Left colon (tissue), 2 donors: ENCODE results near the gene GLG1. TPM values are rescaled to one million over a fixed set of nuclear protein-coding genes. Genes with fewer than 3 reads are reported as not detected.
A peak's percentile ranks its signal among the peaks of the same experiment; 100 is the strongest.
"Not testable (repeated sequence)": the region's sequence is repeated elsewhere in the genome, so short reads cannot be mapped to it uniquely, and the experiment has no call there.

ENCODE experiments used
- ATAC-seq: fragments of 200-7000 bp; cut with Tn5 transposase; one replicate; pipeline ENCODE4 v1.9.1; 2020; ENCODE audit warnings: mild to moderate bottlenecking, moderate library complexity
- DNase-seq, 2 donors: peaks; one replicate each; pipeline ENCODE4 v3.0.0-alpha.2; 2020
- intact Hi-C, 2 donors: fragments of 100-400 bp; cut with DNase I in 1 of 2; cut with micrococcal nuclease in 1 of 2; formaldehyde crosslinking; loops; one replicate each; pipeline versions ENCODE4 v1.11.2 to v1.14.0; 2022; cut with DNase I, micrococcal nuclease
- total RNA-seq, 2 donors: library from RNA; stranded (reverse); fragmentation: NEBNext Ultra II Directional; extraction: Animal tissue kit (Norgen Biotek cat#: 25700); gene quantifications; one replicate each; pipeline ENCODE4 v1.2.1, GENCODE V29; 2021
- donor health status: DM: no; HTN: no; CAD: no.
- donor health status: DM: yes; HTN: yes; CAD: no.

GLG1 gene
- total RNA-seq, 2 donors from 2014 or later = 97.1 to 99.5 TPM

GRCh38 chr16:74425751-74426150, 181.2 kb downstream of the GLG1 start:
- DNase-seq, intact Hi-C loops, ATAC-seq: not testable (repeated sequence)

GRCh38 chr16:74423721-74424120, 183.2 kb downstream of the GLG1 start:
- DNase-seq, intact Hi-C loops, ATAC-seq: not testable (repeated sequence)

DNA sequence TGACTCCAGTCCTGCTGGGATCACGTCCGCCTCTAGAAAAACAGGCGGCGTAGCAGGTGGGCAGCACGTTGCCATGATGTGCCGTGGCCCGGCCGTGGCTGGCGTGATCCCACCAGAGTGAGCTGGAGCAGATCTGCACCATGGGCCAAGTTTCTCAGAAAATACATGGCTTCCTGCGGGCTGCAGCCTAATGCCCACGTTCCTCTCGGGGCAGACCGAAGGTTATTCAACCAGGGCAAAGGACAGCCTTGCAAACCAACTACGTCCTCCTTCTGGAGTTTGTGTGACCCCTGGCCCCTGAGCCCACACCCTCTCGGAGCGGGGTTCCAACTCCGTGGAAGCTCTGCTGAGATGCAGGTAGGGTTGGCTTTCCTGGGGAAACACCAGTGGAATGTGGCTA, 184.8 kb downstream of the GLG1 start:
- DNase-seq, ATAC-seq, intact Hi-C loops: not testable (repeated sequence)

GRCh38 chr16:74421482-74421785, 185.5 kb downstream of the GLG1 start:
- intact Hi-C loops, ATAC-seq, DNase-seq: not testable (repeated sequence)

DNA sequence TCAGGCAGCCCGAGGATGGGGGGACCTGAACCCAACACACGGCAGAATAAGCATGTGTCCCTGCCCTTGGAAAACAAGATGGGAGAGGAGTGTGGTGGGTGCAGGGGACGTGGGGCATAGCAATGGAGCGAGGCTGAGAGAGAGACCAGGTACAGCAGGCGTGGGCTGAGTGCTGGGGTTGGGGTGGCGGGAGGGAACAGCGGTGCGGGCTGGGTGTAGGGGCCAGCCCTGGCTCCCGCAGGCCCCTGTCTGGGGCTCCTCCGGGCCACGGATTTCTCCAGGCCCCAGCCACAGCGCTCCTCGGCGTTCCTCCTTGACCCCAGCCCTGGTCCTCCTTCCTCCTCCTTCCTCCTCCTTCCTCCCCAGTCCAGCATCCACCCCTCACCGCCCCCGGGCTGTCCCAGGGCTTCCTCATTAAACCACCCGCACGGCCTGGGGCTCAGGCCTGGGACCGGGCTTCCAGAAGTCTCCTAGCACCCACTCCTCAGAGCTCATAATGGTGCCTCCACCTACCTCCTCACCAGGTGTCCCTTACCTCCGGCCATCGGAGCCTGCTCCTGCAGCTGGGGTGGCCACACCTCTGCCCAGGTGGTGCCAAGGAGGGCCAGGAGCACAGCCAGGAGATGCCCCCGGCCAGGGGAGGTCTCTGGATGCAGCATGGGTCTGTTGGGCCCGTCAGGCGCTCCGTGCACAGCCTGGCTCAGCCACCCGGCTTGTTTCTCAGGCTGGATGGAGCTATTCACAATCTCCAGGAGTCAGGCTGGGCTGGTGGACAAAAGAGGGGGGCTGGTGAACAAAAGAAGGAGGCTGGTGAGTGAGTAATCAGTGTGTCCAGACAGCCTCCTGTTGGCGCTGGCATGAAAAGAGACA, 186.1 kb downstream of the GLG1 start, which contains the start of gene CLEC18B:
Gene CLEC18B, minus strand, starts transcription at position 867 of the 870 bp plus-strand sequence. Its CDS starts 208 bp downstream, at position 659.
- DNase-seq, ATAC-seq, intact Hi-C loops: not testable (repeated sequence)

GRCh38 chr16:74419811-74420210, 187.1 kb downstream of the GLG1 start:
- DNase-seq, intact Hi-C loops, ATAC-seq: not testable (repeated sequence)

DNA sequence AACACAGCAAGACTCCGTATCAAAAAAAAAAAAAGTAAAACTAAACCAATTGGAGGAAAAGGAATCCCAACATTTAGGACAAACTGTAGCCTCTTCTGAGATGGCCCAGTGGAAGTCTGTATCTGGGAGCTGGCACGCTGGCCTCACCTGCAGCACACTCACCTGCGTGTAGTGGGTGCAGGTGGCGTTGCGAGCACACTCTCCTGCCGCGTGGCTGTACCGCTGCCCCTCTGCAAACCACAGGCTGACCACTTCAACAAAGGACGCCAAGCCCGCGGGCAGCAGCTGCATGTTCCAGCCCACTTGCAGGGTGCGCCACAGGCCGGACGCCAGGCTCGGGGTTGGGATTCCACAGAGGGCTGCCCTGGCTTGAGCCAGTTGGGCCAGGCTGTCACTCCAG, 189.0 kb downstream of the GLG1 start:
- intact Hi-C loops, ATAC-seq, DNase-seq: not testable (repeated sequence)

- DNase-seq, intact Hi-C loops, ATAC-seq: not testable (repeated sequence)
Measured at GRCh38 chr16:74413920-74414319, 193.0 kb downstream of the GLG1 start.

DNA sequence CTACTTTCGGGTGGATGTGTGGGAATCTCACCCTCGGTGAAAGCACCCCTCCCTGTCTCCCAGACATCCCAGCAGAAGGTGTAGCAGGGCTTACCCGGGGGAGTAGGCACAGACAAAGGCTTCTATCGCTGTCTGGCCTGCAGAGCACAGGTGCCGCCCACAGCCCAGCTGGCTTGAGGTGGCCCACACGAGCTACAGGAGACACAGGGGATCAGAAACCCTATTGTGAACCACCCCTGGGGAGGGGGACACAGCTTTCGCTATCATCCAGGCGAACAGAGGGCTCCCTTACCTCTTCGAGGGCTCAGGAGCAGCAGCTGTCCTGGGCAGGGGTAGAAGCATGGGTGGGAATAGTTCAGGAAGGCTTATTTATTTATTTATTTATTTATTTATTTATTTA, 193.4 kb downstream of the GLG1 start:
- intact Hi-C loops, ATAC-seq, DNase-seq: not testable (repeated sequence)

DNA sequence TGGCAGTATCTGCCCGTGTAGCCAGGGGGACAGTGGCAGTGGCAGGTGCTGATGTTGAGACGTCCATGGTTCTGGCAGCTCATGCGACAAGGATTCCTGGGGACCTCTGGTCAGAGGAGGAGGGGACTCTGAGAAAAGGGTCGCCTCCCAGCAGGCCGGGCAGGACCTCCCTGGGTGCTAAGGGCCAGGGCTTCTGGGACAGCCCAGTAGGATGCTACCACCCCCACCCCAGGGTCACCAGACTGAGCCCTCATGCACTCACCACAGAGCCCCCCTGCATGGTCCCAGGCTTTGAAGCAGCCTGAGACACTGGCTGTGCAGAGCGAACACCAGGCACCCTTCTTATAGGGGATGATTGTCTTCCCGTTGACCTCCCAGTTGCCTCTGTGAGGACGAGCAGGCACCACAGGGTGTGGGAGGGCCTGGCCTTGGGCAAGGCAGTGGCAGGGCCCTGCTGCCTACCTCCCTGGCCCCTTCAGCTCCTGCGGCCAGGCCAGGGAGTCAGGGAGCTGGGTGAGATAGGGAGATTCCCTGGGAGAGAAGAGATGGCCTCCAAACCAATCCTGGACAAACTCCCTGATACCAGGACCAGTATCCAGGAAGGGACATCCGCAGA, 194.0 kb downstream of the GLG1 start:
- ATAC-seq, intact Hi-C loops, DNase-seq: not testable (repeated sequence)

DNA sequence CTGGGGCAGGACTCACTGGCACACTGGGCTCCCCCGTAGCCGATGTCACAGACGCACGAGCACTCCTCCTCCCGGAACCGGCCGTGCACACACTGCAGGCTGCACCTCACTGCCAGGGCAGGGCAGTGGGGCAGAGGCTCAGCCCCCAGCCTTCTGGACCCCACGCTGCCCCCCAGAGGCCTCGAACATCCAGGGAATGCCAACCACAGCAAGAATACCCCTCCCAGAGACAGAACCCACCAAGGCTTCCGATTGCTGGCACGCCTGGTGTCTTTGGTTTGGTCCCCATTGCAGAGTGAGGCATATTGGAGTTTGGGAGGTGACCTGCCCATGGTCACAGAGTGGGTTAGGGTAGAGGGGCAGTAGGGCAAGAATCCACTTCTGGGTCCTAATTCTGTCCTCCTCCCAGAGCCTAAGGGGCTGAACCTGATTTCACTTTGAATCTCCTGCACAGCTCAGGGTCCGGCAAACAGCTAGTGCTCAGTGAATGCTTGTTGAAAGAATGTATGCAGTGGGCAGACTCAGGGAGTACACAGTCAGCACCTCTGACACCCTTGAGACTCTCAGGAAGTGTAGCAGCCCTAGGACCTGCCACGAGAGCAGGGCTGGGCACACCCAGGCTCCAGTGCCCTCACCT, 194.7 kb downstream of the GLG1 start:
- DNase-seq, ATAC-seq, intact Hi-C loops: not testable (repeated sequence)

DNA sequence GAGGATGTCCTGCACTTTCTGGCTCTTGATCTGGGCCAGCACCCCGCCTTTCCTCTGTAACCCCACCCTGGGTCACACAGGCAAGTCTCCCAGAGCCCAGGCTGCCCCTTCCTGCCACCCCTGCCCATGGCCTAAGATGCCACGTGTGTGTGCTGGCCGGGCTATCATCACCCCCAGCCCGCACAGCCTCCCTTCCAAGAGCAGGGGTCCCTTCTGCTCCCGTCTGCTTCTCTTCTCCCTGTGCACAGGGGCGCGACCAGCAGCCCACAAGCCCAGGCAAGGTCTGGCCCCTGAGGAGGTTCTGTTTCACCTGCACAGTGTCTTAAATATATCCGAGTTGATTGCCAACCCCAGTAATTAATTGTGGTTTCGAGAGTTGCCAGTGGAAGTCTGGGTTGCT, 195.9 kb downstream of the GLG1 start:
- intact Hi-C loops = not testable (repeated sequence)

DNA sequence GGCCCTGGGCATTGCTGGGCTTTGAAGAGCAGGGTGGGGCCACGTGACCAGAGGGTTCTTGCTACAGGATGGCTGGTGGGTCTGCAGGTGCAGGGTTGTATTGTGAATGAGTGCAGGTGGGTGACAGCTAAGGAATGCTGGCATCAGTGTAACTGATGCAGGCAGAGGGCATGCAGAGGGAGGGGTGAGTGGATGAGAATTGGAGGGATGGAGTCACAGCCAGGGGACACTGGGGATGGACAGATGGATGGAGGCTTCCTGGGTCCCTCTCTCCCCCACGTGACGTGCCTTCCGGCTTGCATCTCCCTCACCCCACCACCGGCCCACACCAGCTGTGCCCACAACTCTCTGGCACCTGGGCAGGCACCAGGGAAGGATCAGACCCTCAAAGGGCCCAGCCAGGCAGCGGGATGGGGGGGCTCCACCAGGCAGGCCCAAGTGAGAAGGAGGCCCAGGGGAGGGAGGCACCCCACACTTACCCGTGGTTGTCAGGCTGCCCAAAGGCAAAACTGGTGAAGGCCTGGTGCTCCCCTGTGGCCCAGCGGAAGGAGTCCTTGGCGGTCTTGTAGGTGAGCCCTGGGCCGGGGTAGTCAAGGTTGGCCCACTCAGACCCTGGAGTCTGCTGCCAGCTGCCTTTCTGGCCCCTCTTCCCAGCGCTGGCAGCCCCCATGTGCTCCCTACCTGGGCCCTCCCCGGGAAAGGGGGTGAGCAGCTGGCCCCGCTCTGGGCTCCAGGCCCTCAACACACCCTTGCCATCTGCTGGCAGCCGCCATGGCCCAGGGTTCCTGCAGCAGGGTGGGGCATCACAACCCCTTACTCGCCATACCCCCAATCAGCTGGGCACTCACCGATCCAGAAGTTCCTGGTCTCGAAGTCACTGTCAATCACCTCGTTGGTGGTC, 196.6 kb downstream of the GLG1 start:
- ATAC-seq, intact Hi-C loops, DNase-seq: not testable (repeated sequence)

More for the DNA sequence above, 195.9 kb downstream of the GLG1 start:
- ATAC-seq, DNase-seq: not testable (repeated sequence)

DNA sequence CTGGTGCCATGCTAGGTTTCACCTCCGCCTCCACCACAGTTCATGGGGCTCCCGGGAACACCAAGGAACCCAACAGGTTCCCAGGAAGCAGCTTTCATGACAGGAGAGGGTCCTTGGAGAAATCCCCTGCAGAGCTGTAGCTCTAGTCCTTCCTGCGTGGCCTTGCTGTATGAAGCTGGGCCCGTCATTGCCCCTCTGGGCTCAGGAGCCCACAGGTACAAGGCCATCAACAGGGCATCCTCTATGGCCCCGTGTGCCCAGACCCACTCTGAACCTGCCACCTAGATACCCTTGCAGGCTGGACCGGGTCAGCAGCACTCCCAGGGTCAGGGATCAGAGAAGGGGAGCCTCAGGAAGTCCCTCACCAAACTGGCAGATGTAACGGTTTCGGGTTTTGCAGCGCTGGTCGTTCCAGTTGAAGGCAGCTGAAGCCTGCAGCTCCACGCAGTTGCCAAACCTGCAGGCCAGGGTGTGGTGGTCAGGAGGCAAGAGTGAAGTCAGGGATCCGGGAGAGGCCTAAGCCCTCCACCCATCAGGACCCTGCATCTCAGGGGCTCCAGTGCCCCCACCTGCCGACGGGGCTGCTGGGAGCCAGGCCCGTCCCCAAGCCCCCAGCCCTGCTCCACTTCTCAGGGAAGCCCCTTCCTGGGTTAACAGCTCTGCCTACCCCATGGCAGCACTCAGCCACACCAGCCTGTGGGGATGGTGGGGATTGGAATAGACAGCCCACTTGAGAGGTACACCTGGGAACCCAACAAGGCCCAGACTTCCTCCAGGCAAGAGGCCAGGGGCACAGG, 197.5 kb downstream of the GLG1 start:
- intact Hi-C loops, DNase-seq, ATAC-seq: not testable (repeated sequence)

GRCh38 chr16:74407362-74407705, 199.6 kb downstream of the GLG1 start:
- ATAC-seq = peak; percentile 48
- intact Hi-C loops = not testable (repeated sequence)
- DNase-seq = peak in 1 of 2 donors; percentile 22

- DNase-seq (peak in 1 of 2 donors; percentile 27), ATAC-seq (peak; percentile 91)
- intact Hi-C loops = not testable (repeated sequence)
Measured at GRCh38 chr16:74406600-74407361, 200.1 kb downstream of the GLG1 start.
